ENCODE data around the gene GALNT7.
"Not testable (repeated sequence)": the region's sequence is repeated elsewhere in the genome, so short reads cannot be mapped to it uniquely, and the experiment has no call there.

GALNT7 gene

GRCh38 chr4:173168396-173169177 is at the start of gene GALNT7:
GALNT7 (plus strand) TSS chr4:173168811; CDS start chr4:173168836, 25 bp downstream.
- peak; percentile 36 for DNase-seq

DNA sequence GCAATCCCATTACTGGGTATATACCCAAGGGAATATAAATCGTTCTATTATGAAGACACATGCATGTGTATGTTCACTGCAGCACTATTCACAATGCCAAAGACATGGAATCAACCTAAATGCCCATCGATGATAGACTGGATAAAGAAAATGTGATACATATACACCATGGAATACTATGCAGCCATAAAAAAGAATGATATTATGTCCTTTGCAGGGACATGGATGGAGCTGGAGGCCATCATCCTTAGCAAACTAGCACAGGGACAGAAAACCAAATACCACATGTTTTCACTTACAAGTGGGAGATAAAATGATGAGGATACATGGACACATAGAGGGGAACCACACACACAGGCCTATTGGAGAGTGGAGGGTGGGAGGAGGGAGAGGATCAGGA is 49.8 kb upstream of the GALNT7 start:
- DNase-seq, result not testable (repeated sequence)

GRCh38 chr4:173119818-173120217 is 48.8 kb upstream of the GALNT7 start:
- DNase-seq, result no peak

DNA sequence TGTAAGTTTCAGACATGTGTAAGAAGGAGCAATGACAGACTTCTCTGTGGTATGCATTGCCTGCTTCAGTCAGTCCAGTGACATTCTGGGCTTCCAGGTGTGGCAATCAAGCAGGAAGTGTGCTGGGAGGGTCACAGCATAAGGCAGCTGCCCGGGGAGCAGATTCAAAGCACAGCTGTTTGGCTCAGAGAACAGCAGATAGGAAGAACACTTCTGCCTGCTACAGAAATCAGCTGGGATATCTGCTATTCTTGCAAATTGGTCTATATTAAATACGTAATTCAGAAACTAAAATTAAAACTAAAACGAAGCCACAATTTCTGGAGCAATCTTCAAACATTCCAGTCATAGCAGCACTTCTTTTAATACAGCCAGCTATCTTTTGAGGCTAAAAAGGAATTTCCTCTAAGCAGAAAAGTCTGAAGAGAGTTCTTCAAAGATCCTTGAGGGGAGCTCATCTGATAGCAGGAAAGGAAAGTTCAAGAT is 47.5 kb upstream of the GALNT7 start:
- DNase-seq, result no peak

GRCh38 chr4:173124209-173124865 is 44.3 kb upstream of the GALNT7 start:
- DNase-seq, result no peak

- DNase-seq, result no peak
Measured at GRCh38 chr4:173125216-173125812, 43.3 kb upstream of the GALNT7 start.

- no peak for DNase-seq
Measured at GRCh38 chr4:173128199-173128890, 40.3 kb upstream of the GALNT7 start.

DNA sequence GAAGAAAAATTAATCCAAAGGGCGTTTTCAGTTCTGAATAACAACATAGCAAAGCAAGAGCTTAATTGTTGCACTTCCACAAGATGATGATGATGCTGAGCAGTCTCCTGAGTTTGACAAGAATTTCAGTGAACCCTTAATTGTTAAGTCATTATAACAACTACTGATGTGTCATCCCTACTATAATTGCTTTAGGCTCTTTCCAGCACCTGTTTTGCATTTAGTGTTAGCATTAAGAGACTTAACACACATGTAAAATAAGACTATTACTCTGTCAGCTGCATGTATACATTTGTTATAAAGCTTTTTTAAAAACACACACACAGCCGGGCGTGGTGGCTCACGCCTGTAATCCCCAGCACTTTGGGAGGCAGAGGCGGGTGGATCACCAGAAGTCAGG is 37.9 kb upstream of the GALNT7 start:
- DNase-seq, result no peak

- DNase-seq, result no peak
Measured at GRCh38 chr4:173134426-173134825, 34.2 kb upstream of the GALNT7 start.

GRCh38 chr4:173135241-173135847 is 33.3 kb upstream of the GALNT7 start:
- no peak for DNase-seq

DNA sequence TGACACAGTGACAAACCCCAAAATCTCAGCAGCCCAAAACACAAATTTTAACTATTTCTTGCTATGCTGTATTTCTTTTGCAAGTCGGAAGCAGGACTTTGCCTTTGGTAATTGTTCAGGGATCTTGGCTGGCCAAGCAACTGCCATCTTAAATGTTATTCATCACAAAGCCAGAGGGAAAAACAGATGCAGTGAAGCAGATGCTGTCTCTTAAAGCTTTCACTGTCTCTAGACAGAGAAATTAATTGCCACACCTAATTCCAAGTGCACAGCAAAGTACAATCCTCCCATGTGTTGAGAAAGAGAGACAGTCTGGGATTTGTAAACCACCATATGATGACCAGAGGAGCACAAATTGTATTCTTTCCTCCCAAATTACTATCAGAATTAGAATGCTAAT is 30.0 kb upstream of the GALNT7 start:
- DNase-seq, result no peak

DNA sequence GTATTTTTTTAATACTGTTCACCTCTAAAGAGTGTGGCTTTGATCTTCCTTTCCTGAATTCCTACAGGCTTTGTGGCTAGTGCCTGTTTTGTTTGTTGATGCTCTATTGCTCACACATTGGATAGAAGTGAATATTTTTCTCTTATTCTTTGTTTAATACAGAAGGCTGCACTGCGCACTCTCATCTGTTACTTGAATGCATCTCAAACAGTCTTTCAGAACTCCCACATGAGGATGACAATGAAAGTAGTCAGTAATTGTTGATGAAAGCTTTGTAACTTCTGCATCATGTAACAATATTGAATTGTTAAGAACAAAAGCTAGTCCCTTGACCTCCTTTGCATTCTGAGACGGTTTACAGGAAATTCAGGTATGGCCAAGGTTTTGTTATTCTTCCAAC is 29.1 kb upstream of the GALNT7 start:
- DNase-seq, result no peak

DNA sequence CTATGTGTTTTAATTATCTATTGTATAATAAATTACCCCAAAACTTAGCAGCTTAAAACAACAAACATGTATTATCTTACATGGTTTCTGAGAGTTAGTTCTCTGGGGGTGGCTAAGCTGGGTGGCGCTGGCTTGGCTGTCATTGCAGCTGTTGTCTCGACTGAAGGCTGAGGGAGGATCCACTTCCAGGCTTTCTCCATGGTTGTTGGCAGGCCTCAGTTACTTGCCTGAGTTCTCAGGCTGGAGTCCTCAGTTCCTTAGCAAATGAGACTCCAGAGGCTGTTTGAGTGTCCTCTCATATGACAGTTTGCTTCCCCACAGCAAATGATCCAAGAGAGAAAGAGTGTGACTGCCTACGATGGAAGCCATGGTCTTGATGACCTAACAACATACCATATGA is 23.5 kb upstream of the GALNT7 start:
- DNase-seq, result no peak

DNA sequence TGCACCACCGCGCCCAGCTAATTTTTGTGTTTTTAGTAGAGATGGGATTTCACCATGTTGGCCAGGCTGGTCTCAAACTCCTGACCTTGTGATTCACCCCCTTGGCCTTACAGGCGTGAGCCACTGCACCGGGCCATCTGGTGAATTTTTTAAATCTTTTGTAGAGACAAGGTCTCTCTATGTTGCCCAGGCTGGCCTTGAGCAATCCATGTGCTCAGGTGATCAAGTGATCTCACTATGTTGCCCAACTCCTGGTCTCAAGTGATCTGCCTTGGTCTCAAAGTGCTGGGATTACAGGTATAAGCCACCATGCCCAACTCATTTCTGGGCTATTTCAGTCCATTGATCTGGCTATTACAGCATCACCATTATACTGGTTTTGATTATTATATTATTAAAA is 22.2 kb upstream of the GALNT7 start:
- DNase-seq, result no peak

DNA sequence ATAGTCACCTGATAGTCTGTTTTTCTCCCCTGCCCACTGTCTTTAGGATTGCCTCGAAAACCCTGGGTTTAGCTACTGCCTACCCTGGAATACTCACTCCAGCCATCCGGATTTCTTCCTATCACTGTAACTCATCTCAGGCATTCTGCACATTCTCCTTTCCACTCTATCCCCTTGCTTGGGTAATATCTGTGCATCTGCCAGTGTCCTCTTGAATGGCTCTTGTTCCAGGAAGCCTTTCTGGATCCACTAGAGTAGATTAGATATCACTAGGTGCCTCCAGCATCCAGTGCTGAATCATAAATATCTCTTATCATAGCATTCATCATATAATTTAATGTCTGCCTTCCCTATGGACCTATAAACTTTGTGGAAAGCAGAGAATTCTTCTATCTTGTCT is 17.1 kb upstream of the GALNT7 start:
- no peak for DNase-seq

GRCh38 chr4:173152104-173152503 is 16.5 kb upstream of the GALNT7 start:
- no peak for DNase-seq

DNA sequence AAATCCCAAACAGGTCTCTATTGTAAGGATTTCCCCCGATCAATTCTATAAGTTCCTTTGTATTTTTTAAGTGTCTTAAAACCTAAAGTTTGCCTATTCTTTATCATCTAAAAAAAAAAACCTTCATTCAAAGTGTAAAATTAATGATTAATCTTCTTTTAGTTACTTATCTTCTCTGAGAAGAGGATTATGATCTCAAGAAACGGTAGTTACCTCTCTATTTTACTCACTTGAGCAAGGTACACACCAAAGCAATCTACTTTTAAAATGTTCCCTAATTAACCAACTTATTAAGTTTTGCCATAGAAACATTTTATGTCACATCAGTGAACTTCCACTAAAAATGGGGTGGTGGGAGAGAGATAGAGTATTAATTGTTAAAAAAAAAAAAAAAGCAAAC is 15.2 kb upstream of the GALNT7 start:
- DNase-seq, result no peak

- DNase-seq, result no peak
Measured at GRCh38 chr4:173159791-173160190, 8.8 kb upstream of the GALNT7 start.

DNA sequence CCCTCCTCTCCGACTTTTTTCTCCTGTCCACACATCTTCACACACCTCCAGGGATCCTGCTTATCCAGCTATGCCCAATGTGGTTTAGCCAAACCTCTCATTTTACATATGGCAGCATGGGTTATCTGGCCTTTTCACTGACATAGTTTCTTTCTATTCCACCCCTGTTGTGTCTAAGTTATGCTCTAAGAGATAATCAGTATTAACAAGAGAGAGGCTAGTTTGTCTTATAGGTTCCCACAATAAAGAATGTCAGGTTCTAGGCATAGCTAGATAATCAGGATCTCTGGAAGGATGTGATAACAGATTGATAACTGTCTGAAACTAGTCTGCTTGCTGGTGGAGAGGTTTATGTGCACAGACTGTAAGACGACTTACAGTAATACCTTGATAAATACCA is 7.7 kb upstream of the GALNT7 start:
- no peak for DNase-seq

DNA sequence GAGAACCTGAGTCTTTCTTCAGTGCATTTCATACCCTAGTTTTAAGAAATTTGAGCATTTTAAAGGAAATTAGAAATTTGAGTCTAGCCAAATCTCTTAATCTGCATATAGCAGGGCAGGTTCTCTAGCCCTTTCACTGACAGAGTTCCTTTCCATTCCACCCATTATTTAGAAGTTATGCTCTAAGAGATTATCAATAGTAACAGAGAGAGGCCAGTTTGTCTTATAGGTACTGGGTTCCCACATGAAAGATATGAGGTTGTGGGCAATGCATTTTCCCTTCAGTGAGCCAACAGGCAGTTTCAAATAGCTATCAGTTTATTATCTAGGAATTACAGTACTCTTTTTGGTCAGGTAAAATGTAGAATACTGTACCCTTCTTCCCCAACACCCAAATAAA is 7.3 kb upstream of the GALNT7 start:
- no peak for DNase-seq

- no peak for DNase-seq
Measured at GRCh38 chr4:173165706-173166105, 2.9 kb upstream of the GALNT7 start.

GRCh38 chr4:173166491-173166890 is 2.1 kb upstream of the GALNT7 start:
- no peak for DNase-seq
